K562 (cell line): ENCODE measurements around the gene CHST12. TPM values are rescaled to one million over a fixed set of nuclear protein-coding genes. Genes with fewer than 3 reads are reported as not detected.
A peak's percentile ranks its signal among the peaks of the same experiment; 100 is the strongest.

ENCODE experiments used
- ATAC-seq: fragments of 200-7000 bp; cut with Tn5 transposase; 3 replicates; pipeline ENCODE4 v1.9.1; 2020; ENCODE audit warnings: moderate library complexity
- BruUV-seq: library from RNA; stranded (reverse); fragments of 400-500 nt; replicated peaks from 2 replicates; lab custom pipeline; 2021; lab: Mats Ljungman, UMichigan
- CTCF ChIA-PET: fragments of 300-600 bp; formaldehyde crosslinking; extraction: SDS; loops from one replicate; lab custom pipeline; 2021; ENCODE audit warnings: low intra/inter-chr PET ratio; lab: Yijun Ruan, JAX
- POLR2A ChIA-PET: fragments of 300-600, 350-650 bp; sonication (Branson Sonifier 250); formaldehyde crosslinking; extraction: SDS; loops from one replicate; lab custom pipeline; 2021; ENCODE audit warnings: antibody characterized with exemption, inconsistent platforms; lab: Yijun Ruan, JAX
- DNase-seq, 4 experiments: peaks; one replicate each; pipeline versions ENCODE4 v3.0.0 to v3.0.0-alpha.2; 2011 to 2018; ENCODE audit warnings: low spot score in 3 of 4, mixed read lengths in 3 of 4; ENCODE audit errors: extremely low read depth in 1 of 4
- FAIRE-seq: peaks from 2 replicates; lab custom pipeline; 2011; peaks lifted over from hg19 to GRCh38; lab: Jason Lieb, UNC
- H2AFZ ChIP-seq: 2 replicates; pipeline ENCODE4 v1.6.0; 2011; ENCODE audit warnings: low read depth, low read length, control low read depth, inconsistent platforms
- H3K27ac ChIP-seq: fragments of 200-600 bp; 3 replicates; pipeline ENCODE4 v1.8.0; 2011; ENCODE audit warnings: low read depth, mild to moderate bottlenecking, control low read depth, inconsistent platforms, low read length, moderate library complexity, mixed read lengths; ENCODE audit errors: extremely low read depth
- H3K27me3 ChIP-seq, 2 experiments: fragments of 300-600 bp in 1 of 2; 2 replicates in 1 of 2; 3 replicates in 1 of 2; pipeline versions ENCODE4 v1.6.0 to v1.8.0; 2011; ENCODE audit warnings: inconsistent platforms in 2 of 2, low read length in 2 of 2, mild to moderate bottlenecking in 1 of 2, mixed read lengths in 1 of 2, moderate library complexity in 1 of 2; ENCODE audit not compliant: control insufficient read depth in 2 of 2, insufficient read depth in 2 of 2
- H3K36me3 ChIP-seq: fragments of 300-600 bp; 3 replicates; pipeline ENCODE4 v1.8.0; 2011; ENCODE audit warnings: mild to moderate bottlenecking, low read length, inconsistent platforms; ENCODE audit not compliant: control insufficient read depth, insufficient read depth
- H3K4me1 ChIP-seq, 2 experiments: fragments of 200-600 bp in 1 of 2; replicated peaks in 1 of 2; 2 replicates in 1 of 2; 3 replicates in 1 of 2; pipeline versions ENCODE4 v1.5.1 to v1.8.0; 2011; ENCODE audit warnings: inconsistent platforms in 2 of 2, low read length in 2 of 2, mild to moderate bottlenecking in 1 of 2, mixed read lengths in 1 of 2, moderate library complexity in 1 of 2; ENCODE audit not compliant: control insufficient read depth in 2 of 2, insufficient read depth in 2 of 2
- H3K4me2 ChIP-seq: 2 replicates; pipeline ENCODE4 v1.6.1; 2011; ENCODE audit warnings: low read length, control low read depth, inconsistent platforms, mixed read lengths; ENCODE audit not compliant: insufficient read depth
- H3K4me3 ChIP-seq: fragments of 200-600 bp; sonication (generic), shearing (Covaris generic); 2 replicates; pipeline ENCODE4 v1.5.1; 2016; ENCODE audit warnings: control low read depth, inconsistent platforms
- H3K79me2 ChIP-seq: fragments of 200-600 bp; 3 replicates; pipeline ENCODE4 v1.8.0; 2011; ENCODE audit warnings: low read length, inconsistent platforms; ENCODE audit not compliant: control insufficient read depth, insufficient read depth
- H3K9ac ChIP-seq, 2 experiments: 2 replicates each; pipeline versions ENCODE4 v1.6.0 to v1.6.1; 2011; ENCODE audit warnings: low read depth in 2 of 2, low read length in 2 of 2, control low read depth in 1 of 2, inconsistent platforms in 1 of 2, mild to moderate bottlenecking in 1 of 2, mixed read lengths in 1 of 2; ENCODE audit not compliant: insufficient read depth in 1 of 2
- H3K9me1 ChIP-seq: one replicate; pipeline ENCODE4 v1.6.0; 2011; ENCODE audit warnings: inconsistent platforms, mild to moderate bottlenecking, low read length, moderate library complexity; ENCODE audit not compliant: control insufficient read depth, insufficient read depth
- H3K9me3 ChIP-seq: replicated peaks from 2 replicates; pipeline ENCODE4 v1.5.1; 2011; ENCODE audit warnings: low read depth, low read length, inconsistent platforms; ENCODE audit not compliant: control insufficient read depth, insufficient read depth
- H4K20me1 ChIP-seq: replicated peaks from 2 replicates; pipeline ENCODE4 v1.6.1; 2011; ENCODE audit warnings: low read length, inconsistent platforms, mixed read lengths; ENCODE audit not compliant: control insufficient read depth, insufficient read depth
- BDP1 ChIP-seq: IDR thresholded peaks from 3 replicates; pipeline ENCODE4 v1.6.1; 2011; ENCODE audit not compliant: insufficient read length, insufficient read depth
- CAMTA2 ChIP-seq: fragments of 250-450 bp; sonication (Bioruptor Pico); conservative IDR thresholded peaks from 2 replicates; pipeline ENCODE4 v1.5.1; 2022
- CREB3L1 ChIP-seq: fragments of 450-650 bp; IDR thresholded peaks from 2 replicates; pipeline ENCODE4 v1.6.1; 2014; ENCODE audit warnings: low read depth, mild to moderate bottlenecking, moderate library complexity, borderline replicate concordance
- WGBS: fragments of 100-300 bp; shearing (Covaris generic); methylation state at CpG from one replicate; pipeline ENCODE4 v1.1.6; 2016; ENCODE audit warnings: low coverage, mixed read lengths; ENCODE audit not compliant: insufficient coverage; ENCODE audit errors: missing lambda C conversion rate; 5-methylcytosine and 5-hydroxymethylcytosine counted together
- in situ Hi-C: fragments of 300-500 bp; cut with MboI; formaldehyde crosslinking; loops from 4 replicates; pipeline ENCODE4 v1.15.0; 2018; ENCODE audit warnings: inconsistent platforms, mixed read lengths
- intact Hi-C: fragments of 100-400 bp; cut with micrococcal nuclease; formaldehyde crosslinking; loops from 2 replicates; pipeline ENCODE4 v1.14.2; 2022
- polyA plus RNA-seq, 8 experiments: library from polyadenylated mRNA; depleted of rRNA in 4 of 8; stranded (reverse) in 5 of 8; unstranded in 3 of 8; fragments of >200 nt; fragmentation: Nextera tagmentation in 2 of 8; fragmentation: Illumina TruSeq in 1 of 8; extraction: Ambion mirVana in 2 of 8; extraction: Trizol in 1 of 8; gene quantifications; 2 replicates each; pipeline versions ENCODE4 v1.2.1 to v1.2.3, GENCODE V29; 2011 to 2014; ENCODE audit warnings: inconsistent platforms in 1 of 8, missing spikeins in 1 of 8
- total RNA-seq, 7 experiments: library from RNA; depleted of rRNA in 6 of 7; stranded (reverse); fragments of >200 nt in 6 of 7; fragmentation: Illumina TruSeq in 2 of 7; extraction: Trizol in 2 of 7; gene quantifications; 2 replicates each; pipeline versions ENCODE4 v1.2.1 to v1.2.3, GENCODE V29; 2011 to 2021; ENCODE audit warnings: low replicate concordance in 1 of 7

The CHST12 gene
- total and polyA plus RNA-seq, 9 of the 15 experiments (the other 6 are each of a cell fraction or from before 2014, with no cell fraction given), result 0.18 to 19.8 (median 3.6) TPM

GRCh38 chr7:2438186-2438585, 34.8 kb downstream of the CHST12 start (continued):
- no peak for TF ChIP-seq CREB3L1

- WGBS, result 83% methylated on average over 11 of the region's 13 CpGs
- CTCF ChIA-PET, result no interaction called here
These were observed 35.4 kb downstream of the CHST12 start for GRCh38 chr7:2438775-2439174.

More at GRCh38 chr7:2438775-2439174, 35.4 kb downstream of the CHST12 start:
- in situ Hi-C loops (no loop called here), intact Hi-C loops (loop anchor here (10.0 kb wide), 1 partner anchor 64 kb away; no protein-coding TSS in a partner anchor)
- H3K9me1 ChIP-seq, result peaks cover 5% of the 10 kb centered on the region
- POLR2A ChIA-PET, result interaction anchor here (0.6 to 0.8 kb wide), 2 partner anchors 22 to 204 kb away, joined by 3 to 5 read pairs; no protein-coding TSS in a partner anchor
- BruUV-seq, result no TSS peak
- H3K79me2 ChIP-seq, result no peaks in the 10 kb centered on the region
- H3K4me3 ChIP-seq, result no peak overlapping the region
- H3K27ac ChIP-seq, result no peak overlapping the region
- H3K27me3 ChIP-seq, result no peaks in the 10 kb centered on the region
- DNase-seq (no peak), ATAC-seq (no peak), FAIRE-seq (no peak)
- no peak overlapping the region for H3K4me2 ChIP-seq
- no peaks in the 10 kb centered on the region for H3K9me3 ChIP-seq
- peaks cover 0 to 24% of the 10 kb centered on the region in 2 experiments; a peak in 3 of 5 replicates for H3K4me1 ChIP-seq
- peaks cover 3% of the 10 kb centered on the region; the same call in 1 of the 3 replicates for H3K36me3 ChIP-seq
- 0 out of 4 replicates have a peak overlapping the region, but pooled peaks of 1 of the 2 experiments have one; percentile 1 for H3K9ac ChIP-seq
- H4K20me1 ChIP-seq, result no peaks in the 10 kb centered on the region; the same call in 1 of the 2 replicates
- TF ChIP-seq CAMTA2 (CRISPR knock-in tag), result no peak
- TF ChIP-seq BDP1, result no peak
- no peak overlapping the region for H2AFZ ChIP-seq
